Testis (tissue), 3 donors: ENCODE data around the gene SPEF2. TPM values are rescaled to one million over a fixed set of nuclear protein-coding genes. Genes with fewer than 3 reads are reported as not detected.
"Not testable (repeated sequence)": the region's sequence is repeated elsewhere in the genome, so short reads cannot be mapped to it uniquely, and the experiment has no call there.

Experiments
- DNase-seq: peaks from one replicate; pipeline ENCODE4 v3.0.0-alpha.2; 2019
- H3K27ac ChIP-seq, 2 donors: fragments of 200-600 bp; sonication (generic); one replicate each; pipeline ENCODE4 v1.5.1; 2019
- H3K27me3 ChIP-seq: fragments of 200-600 bp; sonication (generic); one replicate; pipeline ENCODE4 v1.5.1; 2019
- H3K36me3 ChIP-seq: fragments of 200-600 bp; sonication (generic); one replicate; pipeline ENCODE4 v1.5.1; 2017; ENCODE audit warnings: low read depth; ENCODE audit errors: missing control alignments
- H3K4me1 ChIP-seq: fragments of 200-600 bp; sonication (generic); one replicate; pipeline ENCODE4 v1.5.1; 2019
- H3K4me3 ChIP-seq, 2 donors: fragments of 200-600 bp; sonication (generic); one replicate each; pipeline ENCODE4 v1.5.1; 2017 to 2019
- H3K9me3 ChIP-seq: fragments of 200-600 bp; sonication (generic); one replicate; pipeline ENCODE4 v1.5.1; 2017
- CTCF ChIP-seq, 3 experiments: fragments of 450-650 bp in 2 of 3; fragments of 200-600 bp in 1 of 3; sonication (generic) in 1 of 3; IDR thresholded peaks; one replicate each; pipeline ENCODE4 v1.5.1; 2016 to 2019; ENCODE audit warnings: antibody characterized with exemption in 3 of 3, mild to moderate bottlenecking in 2 of 3, moderate library complexity in 1 of 3
- POLR2A ChIP-seq: fragments of 450-650 bp; IDR thresholded peaks from one replicate; pipeline ENCODE4 v1.6.1; 2017; ENCODE audit warnings: antibody characterized with exemption, mild to moderate bottlenecking, moderate library complexity
- WGBS, 2 donors: methylation state at CpG; one replicate each; pipeline ENCODE4 v1.1.5; 2018; 5-methylcytosine and 5-hydroxymethylcytosine counted together
- intact Hi-C: fragments of 100-400 bp; cut with DNase I; formaldehyde crosslinking; loops from one replicate; pipeline ENCODE4 v1.15.1; 2023; ENCODE audit warnings: low total_unique reads
- polyA plus RNA-seq: library from polyadenylated mRNA; stranded (reverse); fragments of 350-450 nt; fragmentation: Illumina TruSeq; extraction: RNeasy Lipid Tissue Mini Kit (QIAGEN cat#74804); gene quantifications from one replicate; pipeline ENCODE4 v1.2.3, GENCODE V29; 2014; ENCODE audit warnings: low read depth, low replicate concordance; ENCODE audit not compliant: insufficient read depth
- total RNA-seq, 2 donors: library from RNA; depleted of rRNA; stranded (reverse); fragments of >200 nt; gene quantifications; one replicate each; pipeline ENCODE4 v1.2.3, GENCODE V29; 2016

SPEF2 gene
- total and polyA plus RNA-seq, 3 donors from 2014 or later, result 15.9 to 22.7 (median 17.8) TPM

- peak overlapping the region; percentile 5 to 81 for H3K27ac ChIP-seq
- DNase-seq, result no peak
- no peaks in the 10 kb centered on the region for H3K27me3 ChIP-seq
- intact Hi-C loops, result no loop called here
- 48 to 64% methylated on average over 1 of the region's 1 CpG for WGBS, 2 donors
- H3K4me1 ChIP-seq, result peaks cover 37% of the 10 kb centered on the region
- H3K36me3 ChIP-seq, result no peaks in the 10 kb centered on the region
- H3K9me3 ChIP-seq, result no peaks in the 10 kb centered on the region
- H3K4me3 ChIP-seq, result no peak overlapping the region
- no peak for TF ChIP-seq POLR2A
- no peak for TF ChIP-seq CTCF (IDR thresholded peaks at IDR 0.05)
Observed at GRCh38 chr5:35854248-35854647, 236.6 kb downstream of the SPEF2 start.

GRCh38 chr5:35855187-35855586 lies 237.5 kb downstream of the SPEF2 start:
- intact Hi-C loops, result no loop called here
- peak overlapping the region in 1 of 2 donors; percentile 81 for H3K27ac ChIP-seq
- H3K4me1 ChIP-seq, result peaks cover 37% of the 10 kb centered on the region
- WGBS, 2 donors, result 66 to 83% methylated on average over 1 of the region's 1 CpG
- no peaks in the 10 kb centered on the region for H3K27me3 ChIP-seq
- no peaks in the 10 kb centered on the region for H3K9me3 ChIP-seq
- no peak overlapping the region for H3K4me3 ChIP-seq
- no peak for DNase-seq
- TF ChIP-seq CTCF (IDR thresholded peaks at IDR 0.05) (no peak), POLR2A (no peak)
- no peaks in the 10 kb centered on the region for H3K36me3 ChIP-seq

GRCh38 chr5:35856186-35856764 lies 238.6 kb downstream of the SPEF2 start:
- H3K36me3 ChIP-seq, DNase-seq, intact Hi-C loops, H3K4me3 ChIP-seq, H3K9me3 ChIP-seq, H3K27me3 ChIP-seq: not testable (repeated sequence)
- Histone ChIP-seq H3K4me1 (peaks cover 40% of the 10 kb centered on the region), H3K27ac (peak overlapping the region in 1 of 2 donors; percentile 43)
- 92% methylated on average over 5 of the region's 5 CpGs for WGBS, 2 donors

GRCh38 chr5:35856765-35857351 lies 239.2 kb downstream of the SPEF2 start, which contains the start of gene IL7R:
Gene IL7R, plus strand, starts transcription at chr5:35856891. Its CDS starts 87 bp downstream, at chr5:35856978.
- H3K9me3 ChIP-seq, result no peaks in the 10 kb centered on the region
- peaks cover 35% of the 10 kb centered on the region for H3K4me1 ChIP-seq
- no peaks in the 10 kb centered on the region for H3K36me3 ChIP-seq
- 14 to 38% methylated on average over 1 of the region's 1 CpG for WGBS, 2 donors
- TF ChIP-seq POLR2A, result no peak
- no peak for TF ChIP-seq CTCF (IDR thresholded peaks at IDR 0.05)
- H3K27me3 ChIP-seq, result no peaks in the 10 kb centered on the region
- DNase-seq, result no peak
- H3K27ac ChIP-seq, result peak within 1 kb of the TSS in 1 of 2 donors; percentile 43
- intact Hi-C loops, result no loop called here
- H3K4me3 ChIP-seq, result no peak within 1 kb of the TSS

- intact Hi-C loops, result no loop called here
Observed at GRCh38 chr5:35857606-35858205, 240.0 kb downstream of the SPEF2 start.

More at GRCh38 chr5:35857606-35858205, 240.0 kb downstream of the SPEF2 start:
- Histone ChIP-seq H3K27ac (no peak overlapping the region), H3K36me3 (no peaks in the 10 kb centered on the region), H3K9me3 (no peaks in the 10 kb centered on the region), H3K4me3 (no peak overlapping the region), H3K27me3 (no peaks in the 10 kb centered on the region), H3K4me1 (peaks cover 30% of the 10 kb centered on the region)
- 66 to 67% methylated on average over 2 of the region's 2 CpGs for WGBS, 2 donors
- TF ChIP-seq POLR2A (no peak), CTCF (IDR thresholded peaks at IDR 0.05) (no peak)
- DNase-seq, result no peak
